ENCODE measurements around the gene SMARCA2. TPM values are rescaled to one million over a fixed set of nuclear protein-coding genes. Genes with fewer than 3 reads are reported as not detected.

Gene SMARCA2
- total RNA-seq, 1 donor from 2014 or later, result 131 TPM

DNA sequence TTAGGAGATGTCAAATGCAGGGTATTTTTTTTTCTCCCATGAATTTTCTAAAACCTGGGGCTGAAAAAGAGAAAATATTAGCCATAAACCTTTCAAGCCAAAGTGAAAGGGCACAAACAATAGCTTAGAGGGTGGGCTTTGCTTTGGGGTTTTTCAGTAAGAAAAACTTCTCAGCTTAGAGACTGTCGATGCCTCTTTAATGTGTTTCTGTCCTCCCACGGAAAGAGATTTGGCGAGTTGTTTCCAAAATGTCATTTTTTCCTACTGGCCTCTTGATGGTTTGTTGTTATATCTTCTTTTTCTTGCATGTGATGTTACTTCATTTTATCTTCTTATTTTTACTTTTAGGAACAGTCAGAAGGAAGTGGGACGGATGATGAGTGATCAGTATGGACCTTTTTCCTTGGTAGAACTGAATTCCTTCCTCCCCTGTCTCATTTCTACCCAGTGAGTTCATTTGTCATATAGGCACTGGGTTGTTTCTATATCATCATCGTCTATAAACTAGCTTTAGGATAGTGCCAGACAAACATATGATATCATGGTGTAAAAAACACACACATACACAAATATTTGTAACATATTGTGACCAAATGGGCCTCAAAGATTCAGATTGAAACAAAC lies 177.3 kb downstream of the SMARCA2 start:
- Mint-ChIP-seq H3K27me3 (no peaks in the 10 kb centered on the region), H3K9me3 (no peaks in the 10 kb centered on the region), H3K4me1 (ENCODE audit: unreplicated experiment) (peaks cover 14% of the 10 kb centered on the region), H3K36me3 (peaks cover 36% of the 10 kb centered on the region), H3K27ac (no peak overlapping the region), H3K4me3 (no peak overlapping the region)
- TF ChIP-seq CTCF (conservative IDR thresholded peaks at IDR 0.05), result no peak
- DNase-seq (ENCODE audit: extremely low spot score, unreplicated experiment), result no peak

DNA sequence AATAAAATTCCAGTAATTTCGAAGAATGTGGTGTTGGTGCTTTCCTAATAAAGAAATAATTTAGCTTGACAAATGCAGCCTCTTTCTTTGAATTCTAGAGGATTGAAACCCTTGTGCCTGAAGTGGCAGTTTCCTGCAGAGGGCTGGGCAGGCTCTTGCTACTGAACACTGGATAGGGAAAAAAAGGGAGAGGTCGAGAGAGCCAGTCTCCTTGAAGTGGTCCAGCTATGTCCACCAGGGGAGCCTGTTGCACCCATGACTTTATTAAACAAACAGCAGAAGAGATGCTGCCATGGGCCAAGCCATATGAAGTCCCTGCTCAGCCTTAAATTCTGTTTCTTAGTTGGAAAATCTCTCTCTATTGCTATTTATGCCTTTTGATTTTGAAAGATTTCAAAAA lies 178.4 kb downstream of the SMARCA2 start:
- H3K4me1 Mint-ChIP-seq (ENCODE audit: unreplicated experiment), result peaks cover 14% of the 10 kb centered on the region
- no peak overlapping the region for H3K4me3 Mint-ChIP-seq
- no peak for DNase-seq (ENCODE audit: extremely low spot score, unreplicated experiment)
- H3K27me3 Mint-ChIP-seq, result no peaks in the 10 kb centered on the region
- no peaks in the 10 kb centered on the region for H3K9me3 Mint-ChIP-seq
- H3K27ac Mint-ChIP-seq, result no peak overlapping the region
- H3K36me3 Mint-ChIP-seq, result peaks cover 36% of the 10 kb centered on the region
- no peak for TF ChIP-seq CTCF (conservative IDR thresholded peaks at IDR 0.05)

GRCh38 chr9:2195211-2195610 lies 180.1 kb downstream of the SMARCA2 start:
- Mint-ChIP-seq H3K27me3 (no peaks in the 10 kb centered on the region), H3K4me1 (ENCODE audit: unreplicated experiment) (peaks cover 14% of the 10 kb centered on the region), H3K36me3 (peaks cover 38% of the 10 kb centered on the region), H3K9me3 (peaks cover 6% of the 10 kb centered on the region), H3K4me3 (no peak overlapping the region), H3K27ac (no peak overlapping the region)
- TF ChIP-seq CTCF (conservative IDR thresholded peaks at IDR 0.05), result no peak
- no peak for DNase-seq (ENCODE audit: extremely low spot score, unreplicated experiment)

DNA sequence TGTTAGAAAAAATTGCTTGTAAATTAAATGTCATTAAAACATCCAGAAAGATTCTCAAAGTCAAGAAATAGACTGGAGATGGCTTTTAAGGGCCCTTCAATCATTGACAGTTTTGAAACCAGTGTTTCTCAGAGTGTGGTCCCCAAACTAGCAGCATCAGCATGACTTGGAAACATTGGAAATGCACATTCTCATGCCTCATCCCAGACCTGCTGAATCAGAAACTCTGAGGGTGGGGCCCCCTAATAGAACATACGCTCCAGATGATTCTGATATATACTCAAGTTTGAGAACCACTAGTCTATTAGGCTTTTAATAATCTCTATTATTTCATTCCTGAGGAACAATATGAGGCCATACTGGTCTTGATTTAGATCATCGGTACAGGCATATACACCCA lies 181.6 kb downstream of the SMARCA2 start:
- TF ChIP-seq CTCF (conservative IDR thresholded peaks at IDR 0.05), result no peak
- Mint-ChIP-seq H3K27ac (no peak overlapping the region), H3K27me3 (no peaks in the 10 kb centered on the region), H3K9me3 (peaks cover 13% of the 10 kb centered on the region), H3K4me1 (ENCODE audit: unreplicated experiment) (peaks cover 7% of the 10 kb centered on the region), H3K36me3 (peaks cover 36% of the 10 kb centered on the region), H3K4me3 (no peak overlapping the region)
- no peak for DNase-seq (ENCODE audit: extremely low spot score, unreplicated experiment)

DNA sequence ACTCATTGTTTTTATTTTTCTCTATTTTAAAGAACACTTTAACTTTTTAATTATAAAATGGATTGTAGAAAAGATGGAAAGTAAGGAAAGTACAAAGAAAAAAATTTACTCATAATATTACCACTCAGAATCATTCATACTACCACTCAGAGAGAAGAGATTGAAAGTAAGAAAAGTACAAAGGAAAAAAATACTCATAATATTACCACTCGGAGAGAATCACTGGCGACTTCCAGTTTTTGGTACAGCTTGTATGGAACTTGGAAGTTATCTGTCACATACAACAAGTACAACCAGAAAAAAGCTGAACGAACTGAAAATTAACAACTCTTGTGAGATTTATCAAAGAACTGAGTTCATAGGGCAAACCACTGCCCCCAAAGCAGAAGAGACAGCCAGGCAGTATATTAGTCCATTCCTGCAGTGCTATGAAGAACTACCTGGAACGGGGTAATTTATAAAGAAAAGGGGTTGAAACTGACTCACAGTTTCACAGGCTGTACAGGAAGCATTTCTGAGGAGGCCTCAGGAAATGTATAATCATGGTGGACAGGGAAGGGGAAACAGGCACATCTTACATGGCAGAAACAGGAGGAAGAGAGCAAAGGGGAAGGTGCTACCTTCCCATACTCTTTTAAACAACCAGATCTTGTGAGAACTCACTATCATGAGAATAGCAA lies 183.9 kb downstream of the SMARCA2 start:
- Mint-ChIP-seq H3K9me3 (peaks cover 15% of the 10 kb centered on the region), H3K36me3 (peaks cover 22% of the 10 kb centered on the region), H3K4me1 (ENCODE audit: unreplicated experiment) (no peaks in the 10 kb centered on the region), H3K4me3 (no peak overlapping the region), H3K27me3 (no peaks in the 10 kb centered on the region), H3K27ac (peak overlapping the region; percentile 28)
- no peak for DNase-seq (ENCODE audit: extremely low spot score, unreplicated experiment)
- TF ChIP-seq CTCF (conservative IDR thresholded peaks at IDR 0.05), result no peak
